GM18508 (cell line): ENCODE results near the gene MOB3A.
A peak's percentile ranks its signal among the peaks of the same experiment; 100 is the strongest.
"Not testable (repeated sequence)": the region's sequence is repeated elsewhere in the genome, so short reads cannot be mapped to it uniquely, and the experiment has no call there.

ENCODE experiments used
- ATAC-seq: cut with Tn5 transposase; IDR thresholded peaks from one replicate; pipeline ENCODE4 v1.9.1; 2021; ENCODE audit warnings: moderate number of reproducible peaks; ENCODE audit not compliant: insufficient read depth, unreplicated experiment

Gene MOB3A

DNA sequence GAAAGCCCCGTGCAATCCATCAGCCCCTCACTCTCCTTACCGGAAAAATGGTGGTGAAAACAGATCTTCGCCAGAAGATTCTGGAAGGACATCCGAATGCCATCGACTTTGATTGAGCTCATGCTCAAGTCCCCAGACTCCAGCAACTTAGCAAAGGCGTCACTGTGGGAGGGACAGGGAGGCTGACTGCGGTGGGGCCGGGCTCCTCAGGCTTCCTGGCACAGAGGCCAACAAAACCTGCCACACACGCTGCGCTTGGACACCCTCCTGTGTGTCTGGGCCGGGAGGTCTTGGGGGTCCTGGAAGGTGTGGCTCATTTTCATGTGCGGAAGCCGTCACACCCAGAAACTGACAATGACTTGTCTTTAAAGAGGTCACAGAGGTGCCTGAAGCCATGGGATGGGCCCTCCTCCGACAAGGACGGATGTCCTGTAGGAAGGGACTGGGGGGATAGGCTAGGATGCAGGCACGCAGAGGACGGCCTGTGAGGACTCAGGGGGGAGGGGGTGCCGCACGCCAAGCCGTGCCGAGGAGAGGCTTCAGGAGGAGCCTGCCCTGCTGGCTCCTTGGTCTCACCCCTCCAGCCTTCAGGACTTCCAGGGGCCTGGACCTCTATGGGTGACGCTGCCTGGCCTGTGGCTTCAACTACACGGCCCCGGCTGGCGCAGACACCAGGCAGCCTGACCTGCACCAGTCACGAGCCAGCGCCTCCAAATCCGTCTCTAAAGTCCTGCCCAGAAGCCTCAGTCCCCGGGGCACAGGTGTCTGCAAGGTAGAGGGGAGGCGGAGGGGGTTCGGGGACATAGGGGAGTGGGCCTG is 13.1 kb upstream of the MOB3A start:
- no peak for ATAC-seq

DNA sequence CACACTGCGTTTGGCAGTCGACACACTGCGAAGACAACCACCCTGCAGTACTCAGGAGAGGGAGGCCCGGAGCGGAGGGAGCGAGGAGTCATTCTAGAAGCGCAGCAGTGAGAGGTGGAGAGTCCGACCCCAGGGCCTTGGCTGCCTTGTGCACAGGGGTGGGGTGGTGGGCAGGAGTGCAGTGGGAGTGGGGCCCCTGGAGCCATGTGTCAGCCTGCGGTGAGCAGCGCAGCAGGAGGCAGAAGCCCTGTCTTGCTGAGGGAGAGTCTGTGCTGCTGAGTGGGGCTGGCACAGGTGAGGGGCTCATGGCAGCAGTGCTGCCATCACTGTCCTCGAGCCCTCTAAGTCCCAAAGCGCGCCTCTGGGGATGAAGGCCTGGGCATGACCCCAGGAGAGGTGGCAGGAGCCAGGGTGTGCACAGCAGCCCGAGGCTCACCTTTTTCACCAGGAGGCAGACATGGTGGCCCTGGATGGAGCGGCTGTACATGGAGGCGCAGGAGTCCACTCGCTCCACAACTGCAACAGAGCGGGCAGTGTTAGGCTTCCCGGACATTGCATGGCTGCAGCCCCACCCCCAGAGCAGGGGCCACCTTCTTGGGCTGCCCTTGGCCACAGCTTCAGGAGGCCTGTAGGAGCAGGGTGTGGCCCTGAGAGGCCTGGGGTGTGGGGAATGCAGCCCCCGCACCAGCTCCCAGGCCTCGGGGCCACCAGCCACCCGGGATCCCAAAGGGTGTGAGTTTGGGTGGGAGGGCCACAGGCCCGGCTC is 12.3 kb upstream of the MOB3A start:
- ATAC-seq = no peak

DNA sequence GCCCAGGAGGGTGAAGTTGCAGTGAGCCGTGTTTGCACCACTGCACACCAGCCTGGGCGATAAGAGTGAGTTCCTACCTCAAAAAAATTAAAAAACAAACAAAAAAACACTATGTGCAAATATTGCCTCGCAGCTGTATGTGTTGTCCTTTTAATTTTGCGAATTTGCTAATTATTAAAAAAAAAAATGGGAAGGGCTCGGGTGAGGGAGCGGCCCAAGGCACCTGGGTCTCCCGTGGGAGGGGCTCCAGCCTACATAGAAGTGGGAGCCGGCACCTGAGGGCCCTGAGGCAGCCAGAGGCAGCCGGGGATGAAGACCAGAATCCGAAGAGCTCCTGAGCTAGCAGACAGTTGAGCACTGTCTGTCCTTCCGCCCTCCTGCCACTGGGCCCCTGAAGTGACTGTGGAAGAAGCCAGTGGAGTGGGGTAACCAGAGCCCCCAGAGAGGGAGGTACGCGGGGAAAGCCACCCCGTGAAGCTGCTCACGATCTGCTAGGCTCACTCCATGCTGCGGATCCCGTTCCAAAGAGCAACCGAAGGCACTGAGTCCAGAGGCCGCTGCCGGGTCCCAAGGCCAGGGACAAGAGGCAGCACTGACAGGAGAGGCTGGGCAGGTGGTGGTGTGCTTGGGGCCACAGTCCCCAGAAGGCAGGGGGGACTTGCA is 7.0 kb upstream of the MOB3A start:
- no peak for ATAC-seq

DNA sequence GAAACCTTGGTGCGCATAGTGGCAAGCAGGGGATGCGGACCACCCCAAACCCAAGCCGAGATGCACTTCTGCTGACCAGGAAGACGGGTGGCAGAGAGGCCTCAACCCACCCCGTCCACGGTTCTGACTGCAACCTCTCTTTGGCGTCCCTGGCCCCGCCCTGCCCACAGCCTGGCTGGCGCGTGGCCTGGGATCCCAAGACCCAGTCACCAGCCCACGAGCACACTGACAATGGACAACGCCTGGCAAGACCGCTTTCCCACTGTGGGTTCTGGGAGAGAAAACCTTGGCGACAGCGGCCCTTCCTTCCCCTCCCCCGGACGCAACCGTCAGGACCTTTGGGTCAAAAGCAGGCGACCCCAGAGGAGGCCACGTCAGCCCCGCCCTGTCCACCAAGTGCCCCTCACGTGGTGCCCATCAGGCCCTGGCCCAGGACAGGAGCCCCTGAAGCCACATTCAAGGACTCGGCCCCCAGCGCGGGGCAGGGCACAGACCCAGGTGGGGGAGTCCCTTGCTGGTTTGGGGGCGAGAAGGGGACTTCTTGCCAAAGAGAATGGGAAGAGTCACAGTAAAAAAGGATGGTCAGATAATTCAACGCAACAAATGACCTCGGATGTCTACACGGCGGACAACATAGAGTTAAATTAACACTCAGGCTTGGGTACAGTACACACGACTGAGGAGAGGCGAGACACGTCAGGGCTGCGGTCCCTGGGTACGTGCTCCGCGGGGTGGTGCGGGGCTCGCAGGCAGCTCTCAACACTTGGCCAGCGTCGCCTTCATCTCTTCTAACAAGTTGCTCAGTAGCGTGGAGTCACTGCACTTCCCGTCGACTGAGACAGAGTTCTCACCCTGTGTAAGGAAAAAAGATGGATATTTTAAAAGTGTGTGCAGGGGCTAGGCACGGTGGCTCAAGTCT is 5.5 kb upstream of the MOB3A start:
- ATAC-seq = no peak

DNA sequence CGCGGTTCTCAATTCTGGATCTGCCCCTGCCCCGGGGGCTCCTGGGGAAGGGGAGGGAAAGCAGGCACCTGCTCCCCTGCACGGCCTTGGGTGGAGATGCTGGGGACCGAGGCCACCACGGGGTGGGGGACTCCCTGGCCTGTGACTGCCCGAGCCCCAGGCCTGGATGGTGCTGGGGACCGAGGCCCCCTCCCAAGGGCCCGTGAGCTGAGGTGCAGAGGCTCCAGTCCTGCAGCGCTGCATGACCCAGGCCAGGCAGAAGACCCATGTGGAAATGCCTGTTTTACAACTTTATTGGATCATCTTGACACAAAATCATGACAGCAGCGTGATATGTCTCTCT is 4.6 kb upstream of the MOB3A start:
- no peak for ATAC-seq

DNA sequence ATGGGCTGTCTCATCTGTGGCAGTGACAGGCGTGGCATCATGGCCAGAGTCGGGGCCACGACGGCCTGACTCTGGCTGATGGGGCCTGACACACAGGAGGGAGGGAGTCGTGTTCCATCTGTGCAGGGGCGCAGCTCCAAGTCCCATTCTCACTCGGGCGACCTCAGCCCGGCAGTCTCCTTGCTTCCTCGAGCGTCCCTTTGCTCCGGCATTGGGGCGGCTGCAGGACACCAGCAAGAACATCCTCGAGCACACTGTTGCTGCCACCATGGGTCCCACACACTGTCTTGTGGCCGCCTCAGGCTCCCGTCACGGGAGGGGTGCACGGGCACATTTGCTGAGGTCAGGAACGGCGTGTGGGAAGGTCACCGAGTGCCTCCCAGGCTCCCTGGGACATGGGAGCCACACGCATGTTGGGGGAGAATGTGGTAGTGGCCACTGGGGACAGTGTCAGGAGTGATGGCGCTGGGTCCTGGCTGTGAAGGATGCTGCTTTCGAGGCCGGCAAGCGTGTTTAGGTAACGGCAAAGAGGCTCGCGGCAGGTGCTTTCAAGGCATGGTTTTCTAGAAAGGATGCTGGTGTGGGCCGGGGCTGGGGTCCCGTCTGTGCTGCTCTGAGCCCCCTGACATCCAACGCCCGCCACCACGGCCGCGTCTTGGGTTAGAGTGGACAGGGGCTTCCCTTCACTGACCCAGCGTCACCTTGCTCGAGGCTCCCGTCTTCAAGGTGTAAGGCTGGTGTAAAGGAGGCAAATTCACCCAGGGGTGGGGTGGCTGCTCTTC is 4.0 kb upstream of the MOB3A start:
- no peak for ATAC-seq

DNA sequence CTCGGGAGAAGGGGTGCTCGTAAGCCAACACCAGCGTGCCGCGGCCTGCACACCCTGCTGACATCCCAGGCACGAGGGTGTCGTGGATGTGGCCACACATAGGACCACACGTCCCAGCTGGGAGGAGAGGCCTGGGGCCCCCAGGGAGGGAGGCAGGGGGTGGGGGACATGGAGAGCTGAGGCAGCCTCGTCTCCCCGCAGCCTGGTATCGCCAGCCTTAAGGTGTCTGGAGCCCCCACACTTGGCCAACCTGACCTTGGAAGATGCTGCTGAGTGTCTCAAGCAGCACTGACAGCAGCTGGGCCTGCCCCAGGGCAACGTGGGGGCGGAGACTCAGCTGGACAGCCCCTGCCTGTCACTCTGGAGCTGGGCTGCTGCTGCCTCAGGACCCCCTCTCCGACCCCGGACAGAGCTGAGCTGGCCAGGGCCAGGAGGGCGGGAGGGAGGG is 3.0 kb upstream of the MOB3A start:
- ATAC-seq = no peak

DNA sequence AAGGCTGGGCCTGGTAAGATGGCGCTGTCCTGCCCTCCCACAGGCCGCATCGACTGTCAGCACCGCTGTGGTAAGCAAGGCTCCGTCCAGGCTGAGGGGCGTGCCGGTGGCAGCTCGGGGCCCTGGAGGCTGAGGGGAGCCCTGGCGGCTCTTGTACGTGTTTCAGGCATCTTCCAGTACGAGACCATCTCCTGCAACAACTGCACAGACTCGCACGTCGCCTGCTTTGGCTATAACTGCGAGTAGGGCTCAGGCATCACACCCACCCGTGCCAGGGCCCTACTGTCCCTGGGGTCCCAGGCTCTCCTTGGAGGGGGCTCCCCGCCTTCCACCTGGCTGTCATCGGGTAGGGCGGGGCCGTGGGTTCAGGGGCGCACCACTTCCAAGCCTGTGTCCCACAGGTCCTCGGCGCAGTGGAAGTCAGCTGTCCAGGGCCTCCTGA is 1.8 kb upstream of the MOB3A start:
- no peak for ATAC-seq

DNA sequence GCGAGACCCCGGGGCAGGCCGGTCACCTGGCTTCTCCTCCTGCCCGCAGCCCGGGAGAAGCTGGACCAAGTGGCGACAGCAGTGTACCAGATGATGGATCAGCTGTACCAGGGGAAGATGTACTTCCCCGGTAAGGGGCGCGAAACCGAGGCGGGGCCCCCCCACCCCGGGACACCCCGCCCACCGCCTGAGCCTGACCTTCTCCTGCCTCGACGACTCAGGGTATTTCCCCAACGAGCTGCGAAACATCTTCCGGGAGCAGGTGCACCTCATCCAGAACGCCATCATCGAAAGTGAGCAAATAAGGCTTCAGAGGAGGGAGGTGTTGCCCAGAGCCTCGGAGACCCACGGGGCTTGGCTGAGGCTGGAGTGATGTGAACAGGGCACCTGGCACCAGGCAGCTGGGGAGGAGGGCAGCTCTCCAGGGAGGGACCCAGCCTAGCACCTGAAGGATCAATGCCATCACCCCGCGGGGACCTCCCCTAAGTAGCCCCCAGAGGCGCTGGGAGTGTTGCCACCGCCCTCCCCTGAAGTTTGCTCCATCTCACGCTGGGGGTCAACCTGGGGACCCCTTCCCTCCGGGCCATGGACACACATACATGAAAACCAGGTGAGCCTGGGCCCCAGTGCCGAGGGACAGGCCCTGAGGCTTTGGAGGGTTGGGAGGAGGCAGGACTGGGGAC is 1.2 kb upstream of the MOB3A start:
- no peak for ATAC-seq

DNA sequence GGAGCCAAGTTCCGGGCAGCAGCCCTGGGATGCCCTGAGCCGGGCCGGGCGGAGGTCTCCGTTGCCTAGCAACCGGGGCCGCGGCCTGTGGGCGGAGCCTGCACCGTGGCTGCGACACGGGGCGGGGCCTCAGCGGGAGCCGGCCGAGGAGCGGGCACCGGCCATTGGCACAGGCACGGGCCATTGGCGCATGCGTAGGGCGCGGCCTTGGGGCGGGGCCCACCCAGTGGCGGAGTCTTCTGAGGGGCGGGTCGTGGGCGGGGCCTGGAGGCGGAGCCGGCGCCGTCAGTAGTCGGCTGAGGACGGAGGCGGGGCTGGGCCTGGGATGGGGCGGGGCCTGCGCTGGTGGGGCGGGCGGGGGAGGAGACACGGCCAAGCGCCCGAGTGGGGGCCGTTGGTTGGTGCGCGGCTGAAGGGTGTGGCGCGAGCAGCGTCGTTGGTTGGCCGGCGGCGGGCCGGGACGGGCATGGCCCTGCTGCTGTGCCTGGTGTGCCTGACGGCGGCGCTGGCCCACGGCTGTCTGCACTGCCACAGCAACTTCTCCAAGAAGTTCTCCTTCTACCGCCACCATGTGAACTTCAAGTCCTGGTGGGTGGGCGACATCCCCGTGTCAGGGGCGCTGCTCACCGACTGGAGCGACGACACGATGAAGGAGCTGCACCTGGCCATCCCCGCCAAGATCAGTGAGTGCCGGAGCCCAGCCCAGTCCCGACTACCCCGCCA is 515 bp upstream of the MOB3A start, which contains the start of gene IZUMO4:
IZUMO4 (plus strand) TSS at position 436 of the 723 bp plus-strand sequence; CDS start at position 467, 31 bp downstream.
- ATAC-seq = peak; percentile 29

DNA sequence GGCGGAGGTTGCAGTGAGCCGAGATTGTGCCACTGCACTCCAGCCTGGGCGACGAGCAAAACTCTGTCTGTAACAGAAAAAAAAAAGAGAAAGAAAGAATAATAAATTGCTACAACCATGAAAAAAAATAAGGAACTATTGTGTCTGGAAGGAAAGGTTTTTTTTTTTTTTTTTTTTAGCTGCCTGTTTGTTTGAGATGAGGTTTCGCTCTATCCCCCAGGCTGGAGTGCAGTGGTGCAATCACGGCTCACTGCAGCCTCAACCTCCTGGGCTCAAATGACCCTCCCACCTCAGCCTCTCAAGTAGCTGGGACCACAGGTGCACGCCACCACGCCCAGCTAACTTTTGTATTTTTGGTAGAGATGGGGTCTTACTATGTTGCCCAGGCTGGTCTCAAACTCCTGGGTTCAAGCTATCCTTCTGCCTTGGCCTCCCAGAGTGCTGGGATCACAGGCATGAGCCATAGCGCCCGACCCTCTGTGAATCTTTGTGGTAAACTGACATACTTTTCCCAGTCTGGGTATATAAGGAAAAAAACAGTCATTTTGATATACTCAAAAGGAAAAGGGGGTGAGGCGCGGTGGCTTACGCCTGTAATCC is 4.1 kb downstream of the MOB3A start:
- not testable (repeated sequence) for ATAC-seq

DNA sequence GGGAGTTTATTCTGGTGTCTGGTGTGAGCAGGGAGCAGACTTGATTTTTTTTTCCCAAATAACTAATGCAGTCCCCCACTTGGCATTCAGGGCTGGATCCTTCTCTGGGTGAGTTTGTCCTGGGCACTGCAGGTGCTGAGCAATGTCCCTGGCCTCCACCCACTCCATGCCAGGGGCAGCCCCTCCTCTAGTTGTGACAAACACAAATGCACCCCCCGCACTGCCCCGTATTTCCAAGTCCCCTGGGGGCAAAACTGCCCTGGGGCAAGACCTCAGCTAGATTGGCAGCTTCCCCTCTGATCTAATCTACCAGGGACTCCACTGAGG is 6.4 kb downstream of the MOB3A start:
- no peak for ATAC-seq

DNA sequence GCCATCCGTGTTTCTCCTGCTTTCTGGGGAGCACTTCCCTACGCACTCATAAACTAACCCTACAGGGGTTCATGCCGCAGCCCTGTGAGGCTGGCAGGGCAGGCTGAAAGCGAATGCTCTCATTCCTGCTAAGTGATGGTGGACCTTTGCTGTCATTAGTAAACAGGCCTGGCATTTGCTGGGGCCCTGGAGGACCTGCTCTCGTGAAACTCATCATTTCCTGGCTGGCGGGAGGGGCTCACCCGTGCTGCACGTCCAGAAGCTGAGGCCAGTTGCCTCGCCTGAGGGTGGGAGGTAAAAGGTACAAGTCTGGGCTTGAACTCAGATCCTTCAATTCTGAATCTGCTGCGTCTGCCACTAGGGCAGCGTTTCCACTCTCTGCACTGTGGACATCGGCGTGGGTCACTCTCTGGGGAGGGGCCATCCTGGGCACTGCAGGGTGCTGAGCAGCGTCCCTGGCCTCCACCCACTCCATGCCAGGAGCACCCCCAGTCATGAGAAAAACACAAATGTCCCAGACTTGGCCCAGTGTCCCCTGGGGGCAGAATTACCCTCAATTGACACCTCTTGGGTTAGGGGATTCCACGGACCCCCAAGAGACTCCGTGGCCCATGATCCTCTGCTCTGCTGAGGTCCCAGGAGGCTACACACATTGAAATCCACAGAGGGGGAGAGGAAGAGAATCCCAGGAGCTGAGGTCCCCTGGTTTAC is 7.0 kb downstream of the MOB3A start:
- no peak for ATAC-seq

DNA sequence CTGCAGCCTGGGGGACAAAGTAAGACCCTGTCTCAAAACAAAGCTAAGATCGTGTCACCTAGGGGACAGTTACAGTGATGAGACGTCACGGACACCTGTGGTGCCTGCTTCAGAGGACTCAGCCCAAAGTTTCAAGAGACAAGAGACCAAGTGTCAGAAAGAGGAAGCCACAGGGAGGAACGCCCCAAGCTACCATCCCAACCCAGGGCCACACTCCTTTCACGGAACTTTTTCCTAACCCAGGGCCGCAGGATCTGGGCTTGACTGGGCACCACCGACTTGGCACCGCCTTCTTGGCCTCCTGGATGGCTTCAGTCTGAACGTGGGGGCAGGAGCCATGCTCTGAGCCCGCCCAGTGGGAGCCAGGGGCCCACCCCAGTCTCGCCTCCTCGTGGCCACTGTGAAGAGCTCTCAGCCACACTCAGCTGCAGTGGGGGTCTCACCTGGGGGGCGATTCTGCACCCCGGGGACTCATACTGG is 8.5 kb downstream of the MOB3A start:
- ATAC-seq = no peak

DNA sequence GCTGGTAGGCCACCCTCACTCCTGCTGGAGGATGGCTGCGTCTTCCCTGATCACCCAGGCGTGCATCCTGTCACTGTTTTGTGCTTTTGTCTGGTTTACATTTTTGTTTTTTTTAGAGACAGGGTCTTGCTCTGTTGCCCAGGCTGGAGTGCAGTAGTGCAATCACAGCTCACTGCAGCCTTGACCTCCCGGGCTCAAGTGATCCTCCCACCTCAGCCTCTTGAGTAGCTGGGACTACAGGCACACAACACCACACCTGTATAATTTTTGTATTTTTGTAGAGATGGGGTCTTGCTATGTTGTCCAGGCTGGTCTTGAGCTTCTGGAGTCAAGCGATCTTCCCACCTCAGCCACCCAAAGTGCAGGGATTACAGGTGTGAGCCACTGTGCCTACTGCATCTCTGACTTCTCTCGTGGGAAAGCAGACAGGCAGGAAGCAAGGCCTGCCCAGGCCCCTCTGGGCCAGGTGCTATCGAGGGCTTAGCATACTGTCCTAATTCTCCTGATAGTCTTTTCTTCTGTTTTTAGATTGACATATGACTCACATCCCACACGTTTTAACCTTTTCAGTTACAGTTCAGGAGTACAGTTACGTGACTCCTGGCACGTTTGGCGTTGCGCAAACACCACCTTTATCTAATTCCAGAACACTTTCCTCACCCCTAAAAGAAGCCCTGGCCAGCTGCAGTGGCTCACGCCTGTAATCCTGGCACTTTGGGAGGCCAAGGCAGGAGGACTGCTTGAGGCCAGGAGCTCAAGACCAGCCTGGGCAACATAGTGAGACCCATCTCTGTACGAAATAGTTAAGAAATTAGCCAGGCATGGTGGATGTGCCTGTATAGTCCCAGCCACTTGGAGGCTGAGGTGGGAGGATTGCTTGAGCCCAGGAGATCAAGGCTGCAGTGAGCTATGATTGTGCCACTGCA is 9.2 kb downstream of the MOB3A start:
- not testable (repeated sequence) for ATAC-seq
